Activated naive CD4-positive, alpha-beta T cell (primary cell): ENCODE data around the gene DCK.
"Not testable (repeated sequence)": the region's sequence is repeated elsewhere in the genome, so short reads cannot be mapped to it uniquely, and the experiment has no call there.

Experiments used
- DNase-seq, 4 experiments: peaks; one replicate each; lab custom pipeline; 2025; lab: John Stamatoyannopoulos, UW

DCK gene

GRCh38 chr4:71001363-71001762, 7.9 kb downstream of the DCK start:
- DNase-seq, result not testable (repeated sequence)

DNA sequence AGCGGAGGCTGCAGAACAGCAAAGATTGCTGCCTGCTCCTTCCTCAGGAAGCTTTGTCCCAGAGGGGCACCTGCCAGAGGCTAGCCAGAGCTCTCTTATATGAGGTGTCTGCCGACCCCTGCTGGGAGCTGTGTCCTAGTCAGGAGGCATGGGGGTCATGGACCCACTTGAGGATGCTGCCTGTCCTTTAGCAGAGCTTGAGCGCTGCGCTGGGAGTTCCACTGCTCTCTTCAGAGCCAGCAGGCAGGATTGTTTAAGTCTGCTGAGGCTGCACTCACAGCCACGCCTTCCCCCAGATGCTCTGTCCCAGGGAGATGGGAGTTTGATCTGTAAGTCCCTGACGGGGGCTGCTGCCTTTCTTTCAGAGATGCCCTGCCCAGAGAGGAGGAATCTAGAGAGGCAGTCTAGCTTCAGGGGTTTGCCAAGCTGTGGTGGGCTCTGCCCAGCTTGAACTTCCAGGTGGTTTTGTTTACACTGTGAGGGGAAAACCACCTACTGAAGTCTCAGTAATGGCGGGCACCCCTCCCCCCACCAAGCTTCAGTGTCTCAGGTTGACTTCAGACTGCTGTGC, 10.9 kb downstream of the DCK start:
- peak in 2 of 4 experiments; percentile 16 to 38 for DNase-seq

- not testable (repeated sequence) for DNase-seq
Observed at GRCh38 chr4:71005025-71005424, 11.6 kb downstream of the DCK start.

GRCh38 chr4:71006203-71006907, 12.9 kb downstream of the DCK start:
- no peak for DNase-seq

- no peak for DNase-seq
Observed at GRCh38 chr4:71008196-71008595, 14.7 kb downstream of the DCK start.

DNA sequence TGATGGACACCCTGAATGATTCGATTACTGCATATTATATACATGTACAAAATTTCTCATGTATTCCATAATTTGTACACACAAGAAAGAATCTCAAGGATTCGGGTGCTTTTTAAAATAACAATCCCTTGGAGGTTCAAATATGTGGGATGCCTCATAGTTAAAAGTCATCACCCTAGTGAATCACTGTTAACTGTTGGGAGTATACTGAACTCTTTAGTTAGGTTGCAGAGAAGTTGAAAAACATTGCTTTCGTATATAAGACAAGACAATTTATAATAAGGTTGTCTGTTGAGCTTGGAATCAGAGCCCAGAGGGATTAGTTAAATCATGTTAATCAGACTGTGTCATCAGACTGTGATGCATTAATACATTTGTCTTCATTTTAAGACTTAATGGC, 15.6 kb downstream of the DCK start:
- no peak for DNase-seq

GRCh38 chr4:71009890-71010588, 16.6 kb downstream of the DCK start:
- DNase-seq, result no peak

- no peak for DNase-seq
Observed at GRCh38 chr4:71011451-71011850, 18.0 kb downstream of the DCK start.

DNA sequence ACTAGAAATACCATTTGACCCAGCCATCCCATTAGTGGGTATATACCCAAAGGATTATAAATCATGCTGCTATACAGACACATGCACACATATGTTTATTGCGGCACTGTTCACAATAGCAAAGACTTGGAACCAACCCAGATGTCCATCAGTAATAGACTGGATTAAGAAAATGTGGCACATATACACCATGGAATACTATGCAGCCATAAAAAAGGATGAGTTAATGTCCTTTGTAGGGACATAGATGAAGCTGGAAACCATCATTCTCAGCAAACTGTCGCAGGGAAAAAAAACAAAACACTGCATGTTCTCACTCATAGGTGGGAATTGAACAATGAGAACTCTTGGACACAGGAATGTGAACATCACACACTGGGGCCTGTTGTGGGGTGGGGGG, 23.9 kb downstream of the DCK start:
- DNase-seq, result not testable (repeated sequence)

GRCh38 chr4:71020611-71021010, 27.2 kb downstream of the DCK start:
- DNase-seq, result no peak

GRCh38 chr4:71025654-71026053, 32.2 kb downstream of the DCK start:
- DNase-seq, result no peak

GRCh38 chr4:71026086-71026485, 32.6 kb downstream of the DCK start:
- DNase-seq, result no peak

GRCh38 chr4:71027611-71028010, 34.2 kb downstream of the DCK start:
- DNase-seq, result no peak

- no peak for DNase-seq
Observed at GRCh38 chr4:71029504-71029903, 36.1 kb downstream of the DCK start.

GRCh38 chr4:71032106-71032505, 38.7 kb downstream of the DCK start:
- DNase-seq, result not testable (repeated sequence)

DNA sequence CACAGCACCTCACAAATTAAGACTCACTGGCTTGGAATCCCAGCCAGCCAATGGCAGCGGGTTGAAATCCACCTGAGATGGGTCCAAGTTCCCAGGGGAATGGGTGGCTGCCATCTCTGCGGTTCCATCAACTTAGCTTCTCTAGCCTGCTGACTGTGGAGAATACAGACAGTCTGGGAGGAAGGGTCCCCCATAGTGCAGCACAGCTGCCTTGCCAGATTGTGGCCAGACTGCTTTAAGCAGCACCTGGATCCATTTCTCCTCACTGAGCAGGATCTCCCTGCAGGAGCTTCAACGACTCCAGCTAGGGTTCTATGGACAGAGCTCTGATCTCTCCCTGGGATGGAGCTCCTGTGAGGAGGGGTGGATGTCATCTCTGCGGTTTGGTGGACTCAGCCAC, 51.8 kb downstream of the DCK start:
- DNase-seq, result no peak

DNA sequence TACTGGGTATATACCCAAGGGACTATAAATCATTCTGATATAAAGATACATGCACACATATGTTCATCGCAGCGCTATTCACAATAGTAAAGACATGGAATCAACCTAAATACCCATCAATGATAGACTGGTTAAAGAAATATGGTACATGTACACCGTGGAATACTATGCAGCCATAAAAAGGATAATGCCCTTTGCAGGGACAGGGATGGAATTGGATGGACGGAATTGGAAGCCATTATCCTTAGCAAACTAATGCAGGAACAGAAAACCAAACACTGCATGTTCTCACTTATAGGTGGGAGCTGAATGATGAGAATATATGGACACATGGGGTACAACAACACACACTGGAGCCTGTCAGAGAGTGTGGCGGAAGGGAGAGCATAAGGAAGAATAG, 55.9 kb downstream of the DCK start:
- no peak for DNase-seq

DNA sequence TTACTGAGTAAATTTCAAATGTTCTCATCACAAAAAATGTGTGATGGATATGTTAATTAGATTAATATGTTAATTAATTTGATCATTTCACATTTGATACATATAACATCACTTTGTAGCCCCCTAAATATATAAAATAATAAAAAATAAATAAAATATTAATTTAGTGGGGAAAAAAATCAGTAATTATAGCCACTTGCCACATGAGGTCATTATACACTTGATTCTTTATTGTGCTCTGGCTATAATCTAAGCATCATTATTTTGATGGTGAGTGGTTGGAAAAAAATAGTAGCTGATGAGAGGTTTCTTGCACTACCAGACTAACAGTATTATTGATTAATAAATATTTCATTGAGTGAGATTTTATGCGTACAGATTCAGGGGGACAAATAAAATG, 57.4 kb downstream of the DCK start:
- DNase-seq, result no peak

GRCh38 chr4:71052034-71052433, 58.6 kb downstream of the DCK start:
- DNase-seq, result no peak

GRCh38 chr4:71052716-71053115, 59.3 kb downstream of the DCK start:
- no peak for DNase-seq

DNA sequence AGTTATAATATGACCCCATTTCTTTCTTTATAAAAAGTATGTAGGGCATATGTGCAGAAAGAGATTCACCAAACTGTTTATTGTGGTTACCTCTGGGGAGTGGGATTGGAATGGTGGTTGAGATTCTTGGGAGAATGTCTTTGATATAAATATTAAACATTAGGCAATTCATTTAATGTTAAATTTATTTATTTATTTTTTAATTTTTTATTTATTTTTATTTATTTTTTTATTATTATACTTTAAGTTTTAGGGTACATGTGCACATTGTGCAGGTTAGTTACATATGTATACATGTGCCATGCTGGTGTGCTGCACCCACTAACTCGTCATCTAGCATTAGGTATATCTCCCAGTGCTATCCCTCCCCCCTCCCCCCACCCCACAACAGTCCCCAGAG, 60.2 kb downstream of the DCK start:
- DNase-seq, result not testable (repeated sequence)

- DNase-seq, result not testable (repeated sequence)
Observed at GRCh38 chr4:71059573-71059972, 66.1 kb downstream of the DCK start.

- DNase-seq, result no peak
Observed at GRCh38 chr4:71062436-71062835, 69.0 kb downstream of the DCK start.
